ENCODE results near the gene PLEKHM3. TPM values are rescaled to one million over a fixed set of nuclear protein-coding genes. Genes with fewer than 3 reads are reported as not detected.

The PLEKHM3 gene
- total and polyA plus RNA-seq, 2 experiments from 2014 or later, result 3.9 to 8.8 TPM

DNA sequence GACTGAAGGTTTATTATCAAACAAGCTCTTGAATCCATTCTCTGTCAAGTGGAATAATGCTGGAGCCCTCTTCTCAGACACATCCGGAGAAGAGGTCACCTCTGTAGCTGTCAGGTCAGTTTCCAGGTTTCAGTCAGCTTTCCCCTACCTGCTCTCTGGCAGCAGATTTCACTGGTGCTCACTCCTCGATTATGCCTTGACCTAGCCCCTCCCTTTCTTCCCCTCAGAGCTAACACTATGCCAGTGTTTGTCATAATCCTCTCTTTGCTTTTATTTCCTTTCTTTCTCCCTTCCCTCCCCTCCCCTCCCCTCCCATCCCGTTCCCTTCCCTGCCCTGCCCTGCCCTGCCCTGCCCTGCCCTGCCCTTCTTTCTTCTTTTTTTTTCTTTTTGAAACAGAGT lies 22.5 kb upstream of the PLEKHM3 start (continued):
- TF ChIP-seq, protein P1, sequence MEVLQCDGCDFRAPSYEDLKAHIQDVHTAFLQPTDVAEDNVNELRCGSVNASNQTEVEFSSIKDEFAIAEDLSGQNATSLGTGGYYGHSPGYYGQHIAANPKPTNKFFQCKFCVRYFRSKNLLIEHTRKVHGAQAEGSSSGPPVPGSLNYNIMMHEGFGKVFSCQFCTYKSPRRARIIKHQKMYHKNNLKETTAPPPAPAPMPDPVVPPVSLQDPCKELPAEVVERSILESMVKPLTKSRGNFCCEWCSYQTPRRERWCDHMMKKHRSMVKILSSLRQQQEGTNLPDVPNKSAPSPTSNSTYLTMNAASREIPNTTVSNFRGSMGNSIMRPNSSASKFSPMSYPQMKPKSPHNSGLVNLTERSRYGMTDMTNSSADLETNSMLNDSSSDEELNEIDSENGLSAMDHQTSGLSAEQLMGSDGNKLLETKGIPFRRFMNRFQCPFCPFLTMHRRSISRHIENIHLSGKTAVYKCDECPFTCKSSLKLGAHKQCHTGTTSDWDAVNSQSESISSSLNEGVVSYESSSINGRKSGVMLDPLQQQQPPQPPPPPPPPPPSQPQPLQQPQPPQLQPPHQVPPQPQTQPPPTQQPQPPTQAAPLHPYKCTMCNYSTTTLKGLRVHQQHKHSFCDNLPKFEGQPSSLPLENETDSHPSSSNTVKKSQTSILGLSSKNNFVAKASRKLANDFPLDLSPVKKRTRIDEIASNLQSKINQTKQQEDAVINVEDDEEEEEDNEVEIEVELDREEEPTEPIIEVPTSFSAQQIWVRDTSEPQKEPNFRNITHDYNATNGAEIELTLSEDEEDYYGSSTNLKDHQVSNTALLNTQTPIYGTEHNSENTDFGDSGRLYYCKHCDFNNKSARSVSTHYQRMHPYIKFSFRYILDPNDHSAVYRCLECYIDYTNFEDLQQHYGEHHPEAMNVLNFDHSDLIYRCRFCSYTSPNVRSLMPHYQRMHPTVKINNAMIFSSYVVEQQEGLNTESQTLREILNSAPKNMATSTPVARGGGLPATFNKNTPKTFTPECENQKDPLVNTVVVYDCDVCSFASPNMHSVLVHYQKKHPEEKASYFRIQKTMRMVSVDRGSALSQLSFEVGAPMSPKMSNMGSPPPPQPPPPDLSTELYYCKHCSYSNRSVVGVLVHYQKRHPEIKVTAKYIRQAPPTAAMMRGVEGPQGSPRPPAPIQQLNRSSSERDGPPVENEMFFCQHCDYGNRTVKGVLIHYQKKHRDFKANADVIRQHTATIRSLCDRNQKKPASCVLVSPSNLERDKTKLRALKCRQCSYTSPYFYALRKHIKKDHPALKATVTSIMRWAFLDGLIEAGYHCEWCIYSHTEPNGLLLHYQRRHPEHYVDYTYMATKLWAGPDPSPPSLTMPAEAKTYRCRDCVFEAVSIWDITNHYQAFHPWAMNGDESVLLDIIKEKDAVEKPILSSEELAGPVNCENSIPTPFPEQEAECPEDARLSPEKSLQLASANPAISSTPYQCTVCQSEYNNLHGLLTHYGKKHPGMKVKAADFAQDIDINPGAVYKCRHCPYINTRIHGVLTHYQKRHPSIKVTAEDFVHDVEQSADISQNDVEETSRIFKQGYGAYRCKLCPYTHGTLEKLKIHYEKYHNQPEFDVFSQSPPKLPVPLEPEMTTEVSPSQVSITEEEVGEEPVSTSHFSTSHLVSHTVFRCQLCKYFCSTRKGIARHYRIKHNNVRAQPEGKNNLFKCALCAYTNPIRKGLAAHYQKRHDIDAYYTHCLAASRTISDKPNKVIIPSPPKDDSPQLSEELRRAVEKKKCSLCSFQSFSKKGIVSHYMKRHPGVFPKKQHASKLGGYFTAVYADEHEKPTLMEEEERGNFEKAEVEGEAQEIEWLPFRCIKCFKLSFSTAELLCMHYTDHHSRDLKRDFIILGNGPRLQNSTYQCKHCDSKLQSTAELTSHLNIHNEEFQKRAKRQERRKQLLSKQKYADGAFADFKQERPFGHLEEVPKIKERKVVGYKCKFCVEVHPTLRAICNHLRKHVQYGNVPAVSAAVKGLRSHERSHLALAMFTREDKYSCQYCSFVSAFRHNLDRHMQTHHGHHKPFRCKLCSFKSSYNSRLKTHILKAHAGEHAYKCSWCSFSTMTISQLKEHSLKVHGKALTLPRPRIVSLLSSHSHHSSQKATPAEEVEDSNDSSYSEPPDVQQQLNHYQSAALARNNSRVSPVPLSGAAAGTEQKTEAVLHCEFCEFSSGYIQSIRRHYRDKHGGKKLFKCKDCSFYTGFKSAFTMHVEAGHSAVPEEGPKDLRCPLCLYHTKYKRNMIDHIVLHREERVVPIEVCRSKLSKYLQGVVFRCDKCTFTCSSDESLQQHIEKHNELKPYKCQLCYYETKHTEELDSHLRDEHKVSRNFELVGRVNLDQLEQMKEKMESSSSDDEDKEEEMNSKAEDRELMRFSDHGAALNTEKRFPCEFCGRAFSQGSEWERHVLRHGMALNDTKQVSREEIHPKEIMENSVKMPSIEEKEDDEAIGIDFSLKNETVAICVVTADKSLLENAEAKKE (CRISPR knock-in tag; IDR thresholded peaks at IDR 0.05), result no peak
- TF ChIP-seq EZH2 (IDR thresholded peaks at IDR 0.05; ENCODE audit: low read depth, unreplicated experiment), result no peak
- TF ChIP-seq EZH2phosphoT487 (IDR thresholded peaks at IDR 0.05; ENCODE audit: unreplicated experiment), result no peak
- TF ChIP-seq ZNF114 (CRISPR knock-in tag; IDR thresholded peaks at IDR 0.05), result no peak
- TF ChIP-seq STAT1 (IDR thresholded peaks at IDR 0.05; ENCODE audit: unreplicated experiment), result no peak
- no peak for TF ChIP-seq ZNF331 (CRISPR knock-in tag; IDR thresholded peaks at IDR 0.05; ENCODE audit: low read depth)
- no peak for TF ChIP-seq NANOG (IDR thresholded peaks at IDR 0.05; ENCODE audit: borderline replicate concordance)
- TF ChIP-seq, protein P2, sequence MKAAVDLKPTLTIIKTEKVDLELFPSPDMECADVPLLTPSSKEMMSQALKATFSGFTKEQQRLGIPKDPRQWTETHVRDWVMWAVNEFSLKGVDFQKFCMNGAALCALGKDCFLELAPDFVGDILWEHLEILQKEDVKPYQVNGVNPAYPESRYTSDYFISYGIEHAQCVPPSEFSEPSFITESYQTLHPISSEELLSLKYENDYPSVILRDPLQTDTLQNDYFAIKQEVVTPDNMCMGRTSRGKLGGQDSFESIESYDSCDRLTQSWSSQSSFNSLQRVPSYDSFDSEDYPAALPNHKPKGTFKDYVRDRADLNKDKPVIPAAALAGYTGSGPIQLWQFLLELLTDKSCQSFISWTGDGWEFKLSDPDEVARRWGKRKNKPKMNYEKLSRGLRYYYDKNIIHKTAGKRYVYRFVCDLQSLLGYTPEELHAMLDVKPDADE (IDR thresholded peaks at IDR 0.05), result no peak
- no peak for TF ChIP-seq CREB1 (CRISPR knock-in tag; IDR thresholded peaks at IDR 0.05; ENCODE audit: low read depth)
- no peak for TF ChIP-seq POLR2AphosphoS5 (IDR thresholded peaks at IDR 0.05; ENCODE audit: low read depth)

DNA sequence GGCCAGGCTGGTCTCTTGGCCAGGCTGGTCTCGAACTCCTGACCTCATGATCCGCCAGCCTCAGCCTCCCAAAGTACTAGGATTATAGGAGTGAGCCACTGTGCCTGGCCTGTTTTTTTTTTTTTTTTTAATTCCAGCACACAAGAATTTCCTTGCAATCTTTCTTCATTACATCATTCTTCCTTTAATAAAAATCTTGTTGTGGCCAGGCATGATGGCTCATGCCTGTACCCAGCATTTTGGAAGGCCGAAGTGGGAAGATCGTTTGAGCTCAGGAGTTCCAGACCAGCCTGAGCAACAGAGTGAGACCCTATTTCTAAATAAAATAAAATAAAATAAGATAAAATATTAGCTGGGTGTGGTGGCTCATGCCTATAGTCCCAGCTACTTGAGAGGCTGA lies 21.4 kb upstream of the PLEKHM3 start:
- no peak overlapping the region for H3K4me3 ChIP-seq
- H3K36me3 Mint-ChIP-seq (ENCODE audit: low read depth), result no peaks in the 10 kb centered on the region
- no peaks in the 10 kb centered on the region for H3K79me2 ChIP-seq (replicated peaks; ENCODE audit: insufficient read depth)
- peaks cover 2% of the 10 kb centered on the region for H3K27me3 Mint-ChIP-seq (ENCODE audit: insufficient read depth, low read depth, poor library complexity)
- no peak overlapping the region for H2AFZ ChIP-seq
- H3K4me1 Mint-ChIP-seq, result peaks cover 13% of the 10 kb centered on the region
- no peaks in the 10 kb centered on the region for H3K9me3 Mint-ChIP-seq
- H3K27ac ChIP-seq (ENCODE audit: low read depth), result no peak overlapping the region
- no peaks in the 10 kb centered on the region for H4K20me1 ChIP-seq (replicated peaks; ENCODE audit: insufficient read depth)
- H3K4me3 Mint-ChIP-seq, result no peak overlapping the region
- peaks cover 14% of the 10 kb centered on the region for H3K4me1 ChIP-seq (ENCODE audit: insufficient read depth)
- H3K36me3 ChIP-seq (ENCODE audit: insufficient read depth), result no peaks in the 10 kb centered on the region
- H3K27me3 ChIP-seq (ENCODE audit: insufficient read depth), result no peaks in the 10 kb centered on the region
- ATAC-seq (no peak), DNase-seq (ENCODE audit: low spot score) (no peak)
- H3K9me2 ChIP-seq (ENCODE audit: insufficient read depth), result no peaks in the 10 kb centered on the region
- H3F3A ChIP-seq (replicated peaks; ENCODE audit: low read depth), result no peaks in the 10 kb centered on the region
- no peak overlapping the region for H3K27ac Mint-ChIP-seq
- H3K4me2 ChIP-seq, result no peak overlapping the region
- no peak for TF ChIP-seq EZH2phosphoT487 (IDR thresholded peaks at IDR 0.05; ENCODE audit: unreplicated experiment)
- TF ChIP-seq, protein P1 (CRISPR knock-in tag; IDR thresholded peaks at IDR 0.05), result no peak
- TF ChIP-seq STAT1 (IDR thresholded peaks at IDR 0.05; ENCODE audit: unreplicated experiment), result no peak

Measured in GM23338 (cell line).